ENCODE data around the gene MIS18A.
"Not testable (repeated sequence)": the region's sequence is repeated elsewhere in the genome, so short reads cannot be mapped to it uniquely, and the experiment has no call there.

Gene MIS18A

GRCh38 chr21:32303385-32303784 lies 24.5 kb upstream of the MIS18A start:
- FAIRE-seq: no peak

DNA sequence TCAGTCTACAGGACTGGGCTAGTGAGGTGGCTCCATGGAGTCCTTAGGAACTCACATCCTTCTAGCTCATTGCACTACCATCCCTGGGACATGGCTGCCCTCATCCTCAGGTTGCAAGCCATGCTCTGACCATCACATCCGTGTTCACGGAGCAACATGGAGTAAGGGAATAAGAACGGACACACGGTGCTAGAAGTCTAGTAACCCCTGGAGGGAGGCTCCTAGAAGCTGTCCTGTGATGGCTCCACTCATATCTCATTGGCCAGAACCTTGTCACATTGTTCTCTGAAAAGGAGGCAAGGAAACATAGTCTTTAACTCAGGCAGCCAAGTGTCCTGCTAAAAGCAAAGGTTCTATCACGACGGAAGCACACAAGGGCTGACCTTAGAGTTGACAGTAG lies 23.7 kb upstream of the MIS18A start:
- FAIRE-seq: no peak

DNA sequence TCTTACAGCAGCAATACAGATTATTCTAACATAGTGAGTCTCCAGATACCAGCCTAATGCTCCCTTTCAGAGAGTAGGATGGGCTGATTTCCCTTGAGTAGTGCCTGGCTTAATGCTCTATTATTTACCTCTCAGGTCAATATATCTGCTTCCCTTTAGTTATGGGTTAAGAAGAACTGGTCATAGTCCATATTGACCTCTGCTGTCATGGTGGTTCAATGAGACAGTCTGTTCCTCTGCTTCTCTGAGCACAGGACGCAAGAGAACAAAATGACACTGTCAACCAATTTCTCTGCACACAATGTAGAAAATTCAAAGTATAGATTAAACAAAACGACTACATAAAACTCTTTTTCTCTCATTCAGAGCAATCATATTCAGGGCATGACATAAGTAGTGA lies 22.7 kb upstream of the MIS18A start:
- FAIRE-seq: no peak

DNA sequence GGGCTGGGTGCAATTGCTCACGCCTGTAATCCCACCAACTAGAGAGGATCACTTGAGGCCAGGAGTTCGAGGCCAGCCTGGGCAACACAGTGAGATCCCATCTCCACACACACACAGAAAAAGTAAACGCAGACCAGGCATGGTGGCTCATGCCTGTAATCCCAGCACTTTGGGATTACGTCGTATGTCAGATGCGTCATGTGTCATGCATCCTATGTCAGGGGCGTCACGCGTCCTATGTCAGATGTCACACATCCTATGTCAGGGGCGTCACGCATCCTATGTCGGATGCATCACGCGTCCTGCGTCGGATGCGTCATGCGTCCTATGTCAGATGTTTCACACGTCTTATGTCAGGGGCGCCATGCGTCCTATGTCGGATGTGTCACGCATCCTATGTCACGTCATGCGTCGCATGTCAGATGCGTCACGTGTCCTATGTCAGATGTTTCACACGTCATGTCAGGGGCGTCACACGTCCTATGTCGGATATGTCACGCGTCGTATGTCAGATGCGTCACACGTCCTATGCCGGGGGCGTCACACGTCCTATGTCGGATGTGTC lies 21.4 kb upstream of the MIS18A start:
- no peak for FAIRE-seq

- FAIRE-seq: no peak
These were observed 20.8 kb upstream of the MIS18A start for GRCh38 chr21:32299695-32300094.

DNA sequence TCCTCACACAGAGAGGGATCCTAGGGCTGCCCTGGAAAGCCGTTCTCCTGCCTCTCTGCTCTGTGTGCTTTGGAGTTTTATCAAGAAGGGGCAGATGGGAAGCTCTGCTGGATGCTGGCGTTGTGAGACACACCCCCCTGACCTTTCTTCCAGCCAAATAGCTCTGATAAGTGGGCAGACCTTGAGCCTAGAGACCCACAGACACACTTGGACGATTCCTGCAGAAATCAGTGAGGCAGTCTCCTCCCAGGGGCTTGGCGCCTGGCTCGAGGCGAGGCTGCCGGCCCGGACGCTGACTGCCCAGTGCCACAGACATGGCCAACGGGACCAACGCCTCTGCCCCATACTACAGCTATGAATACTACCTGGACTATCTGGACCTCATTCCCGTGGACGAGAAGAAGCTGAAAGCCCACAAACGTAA lies 19.8 kb upstream of the MIS18A start, which contains the start of gene MRAP:
Gene MRAP, plus strand, starts transcription at position 198 of the 424 bp plus-strand sequence. Its CDS starts 117 bp downstream, at position 315.
- FAIRE-seq: no peak

- no peak for FAIRE-seq
These were observed 19.3 kb upstream of the MIS18A start for GRCh38 chr21:32298148-32298559.

DNA sequence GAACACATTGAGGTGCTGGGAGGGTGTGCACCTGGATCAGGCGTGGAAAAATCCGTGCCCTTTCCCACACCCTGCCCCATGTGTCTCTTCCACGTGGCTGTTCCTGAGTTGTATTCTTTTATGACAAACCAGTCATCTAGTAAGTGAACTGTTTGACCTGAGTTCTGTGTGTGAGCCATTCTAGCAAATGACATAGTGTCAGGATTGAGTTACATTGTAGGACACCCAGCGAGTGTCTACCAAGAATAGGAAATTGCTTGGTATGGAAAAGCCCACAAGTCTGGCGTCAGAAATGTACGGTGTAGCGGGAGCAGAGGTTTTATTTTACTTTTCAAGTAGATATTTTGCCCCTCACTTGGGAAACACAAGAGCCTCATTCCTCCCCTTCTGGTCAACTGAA lies 18.6 kb upstream of the MIS18A start:
- FAIRE-seq: no peak

GRCh38 chr21:32285476-32285875 lies 6.6 kb upstream of the MIS18A start:
- FAIRE-seq: no peak

- FAIRE-seq: no peak
These were observed 4.1 kb upstream of the MIS18A start for GRCh38 chr21:32282992-32283391.

- no peak for FAIRE-seq
These were observed 2.7 kb upstream of the MIS18A start for GRCh38 chr21:32281531-32281930.

DNA sequence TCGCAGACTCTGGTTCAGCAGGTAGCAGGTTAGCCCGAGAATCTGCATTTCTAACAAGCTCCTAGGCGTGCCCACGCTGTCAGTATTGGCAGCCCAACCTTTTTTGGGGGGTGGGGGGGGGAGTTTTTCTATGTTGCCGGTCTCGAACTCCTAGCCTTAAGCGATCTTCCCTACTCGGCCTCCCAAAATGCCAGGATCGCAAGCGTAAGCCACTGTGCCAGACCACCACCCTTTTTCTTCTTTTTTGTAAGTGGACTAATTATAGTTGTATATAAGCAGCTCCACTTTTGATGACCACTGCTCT lies 480 bp upstream of the MIS18A start:
- FAIRE-seq: no peak

DNA sequence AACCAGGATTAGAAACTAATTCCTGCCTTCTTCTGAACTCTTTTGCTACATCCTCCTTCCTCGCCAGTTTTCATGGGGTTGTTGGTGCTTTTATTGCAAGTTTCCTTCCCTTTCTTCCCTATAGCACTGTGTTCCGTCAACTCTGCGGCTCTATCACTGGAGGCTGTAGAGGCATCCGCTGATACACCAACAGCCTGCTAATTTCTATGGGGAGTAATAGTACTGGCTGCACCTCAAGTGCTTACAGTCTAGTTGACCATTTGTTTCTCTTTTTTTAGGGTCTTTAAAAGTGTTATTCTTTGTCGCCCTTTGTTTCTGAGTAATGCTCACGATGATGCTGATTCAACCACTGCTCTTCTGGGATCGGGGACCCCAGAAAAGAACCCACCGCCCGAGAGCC lies 746 bp downstream of the MIS18A start:
- FAIRE-seq: no peak

DNA sequence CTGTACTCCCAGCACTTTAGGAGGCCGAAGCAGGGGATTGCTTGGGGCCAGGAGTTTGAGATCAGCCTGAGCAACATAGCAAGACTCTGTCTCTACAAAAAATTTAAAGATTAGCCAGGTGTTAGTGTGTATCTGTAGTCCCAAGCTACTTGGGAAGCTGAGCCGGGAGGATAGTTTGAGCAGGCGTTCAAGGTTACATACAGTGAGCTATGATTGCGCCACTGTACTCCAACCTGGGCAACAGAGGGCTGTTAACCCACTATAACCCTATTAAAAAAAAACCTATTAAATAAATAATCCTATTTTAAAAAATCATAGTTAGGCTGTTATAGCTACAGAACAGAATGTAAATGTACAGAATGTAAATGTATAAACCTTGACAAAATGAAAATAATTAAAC lies 2.2 kb downstream of the MIS18A start:
- FAIRE-seq: no peak

DNA sequence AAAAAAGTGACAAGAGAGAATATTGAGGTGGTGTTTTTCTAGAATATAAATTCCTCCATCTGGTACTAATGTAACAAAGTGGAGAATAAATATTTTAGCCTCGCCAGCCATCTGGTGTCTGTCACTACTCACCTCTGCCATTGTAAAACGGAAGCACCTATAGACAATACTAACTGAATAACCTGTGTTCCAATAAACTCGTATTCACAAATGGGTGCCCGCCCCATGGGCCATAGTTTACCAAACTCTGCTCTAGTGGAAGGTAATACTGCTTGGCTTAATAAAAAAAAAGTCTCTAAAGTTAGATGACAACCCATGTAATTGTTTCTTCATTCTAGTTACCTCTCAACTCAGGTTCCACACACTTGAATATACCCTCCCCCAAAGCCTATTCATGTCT lies 8.1 kb downstream of the MIS18A start:
- FAIRE-seq: no peak

DNA sequence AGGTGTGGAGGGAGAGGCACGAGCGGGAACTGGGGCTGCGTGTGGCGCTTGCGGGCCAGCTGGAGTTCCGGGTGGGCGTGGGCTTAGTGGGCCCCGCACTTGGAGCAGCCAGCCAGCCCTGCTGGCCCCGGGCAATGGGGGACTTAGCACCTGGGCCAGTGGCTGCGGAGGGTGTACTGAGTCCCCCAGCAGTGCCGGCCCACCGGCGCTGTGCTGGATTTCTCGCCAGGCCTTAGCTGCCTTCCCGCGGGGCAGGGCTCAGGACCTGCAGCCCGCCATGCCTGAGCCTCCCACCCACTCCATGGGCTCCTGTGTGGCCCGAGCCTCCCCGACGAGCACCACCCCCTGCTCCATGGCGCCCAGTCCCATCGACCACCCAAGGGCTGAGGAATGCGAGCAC lies 13.5 kb downstream of the MIS18A start:
- not testable (repeated sequence) for FAIRE-seq

GRCh38 chr21:32261929-32262328 lies 16.9 kb downstream of the MIS18A start:
- no peak for FAIRE-seq

DNA sequence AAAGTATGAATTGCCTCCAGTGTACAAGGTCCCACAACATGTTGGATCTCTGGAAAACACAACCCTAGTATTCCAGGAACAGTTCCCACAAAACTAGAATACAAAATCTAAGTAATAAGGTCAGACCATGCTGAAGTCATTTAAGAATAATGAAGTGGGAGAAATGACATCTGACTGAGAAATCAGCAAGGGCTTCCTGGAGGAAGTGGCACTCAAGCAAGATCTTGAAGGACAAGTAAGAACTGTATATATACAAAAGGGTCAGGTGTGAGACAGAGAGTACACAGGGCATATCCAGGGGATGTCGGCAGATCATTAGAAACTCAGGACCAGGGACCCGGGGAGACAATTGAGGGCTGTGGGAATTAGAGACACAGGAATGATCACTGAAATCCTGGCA lies 18.7 kb downstream of the MIS18A start:
- no peak for FAIRE-seq

DNA sequence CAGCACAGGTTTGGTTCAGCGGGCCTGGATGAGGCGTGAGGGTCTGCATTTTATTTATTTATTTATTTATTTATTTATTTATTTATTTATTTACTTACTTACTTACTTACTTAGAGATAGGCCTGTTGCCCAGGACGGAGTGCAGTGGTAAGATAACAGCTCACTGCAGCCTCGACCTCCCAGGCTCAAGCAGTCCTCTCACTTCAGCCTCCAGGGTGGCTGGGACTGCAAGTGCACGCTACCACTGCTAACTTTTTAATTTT lies 20.1 kb downstream of the MIS18A start:
- FAIRE-seq: not testable (repeated sequence)

DNA sequence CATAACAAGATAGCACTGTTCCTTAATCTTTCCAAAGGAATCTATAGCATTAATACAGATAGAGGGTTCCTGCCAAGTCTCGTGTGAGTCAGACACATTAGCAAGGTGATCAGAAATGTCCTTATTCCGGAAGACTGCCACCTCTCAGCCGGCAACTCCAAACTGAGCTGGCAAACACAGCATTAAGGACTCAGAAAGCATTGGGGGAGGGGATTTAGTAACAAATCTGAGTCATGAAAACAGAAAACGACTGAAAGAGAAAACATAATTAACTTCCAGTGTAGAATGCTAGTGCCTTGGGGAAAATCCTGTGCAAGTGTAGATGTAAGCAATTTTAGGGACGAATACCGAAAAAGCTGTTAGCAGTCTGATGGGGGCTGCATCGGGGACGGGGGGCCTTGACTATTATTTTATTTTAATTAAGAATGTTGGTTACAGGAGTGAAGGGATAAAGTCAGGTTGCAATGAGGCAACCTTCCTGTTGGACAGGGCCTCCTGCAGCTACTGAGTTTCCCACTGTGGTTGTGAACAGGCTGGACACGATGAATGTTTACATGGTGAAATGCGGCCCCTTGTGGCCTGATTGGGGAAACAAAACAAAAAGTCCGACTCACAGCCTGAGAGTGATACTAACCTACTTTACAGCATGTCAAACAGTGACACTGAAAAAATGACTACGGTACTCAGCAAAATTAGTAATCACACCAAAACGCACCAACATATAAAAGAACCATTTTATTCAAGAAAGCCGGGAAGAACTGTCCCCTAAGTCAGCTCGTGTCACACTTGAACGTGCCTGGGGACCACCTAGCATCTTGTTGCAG lies 20.7 kb downstream of the MIS18A start:
- peak; percentile 98 for FAIRE-seq

DNA sequence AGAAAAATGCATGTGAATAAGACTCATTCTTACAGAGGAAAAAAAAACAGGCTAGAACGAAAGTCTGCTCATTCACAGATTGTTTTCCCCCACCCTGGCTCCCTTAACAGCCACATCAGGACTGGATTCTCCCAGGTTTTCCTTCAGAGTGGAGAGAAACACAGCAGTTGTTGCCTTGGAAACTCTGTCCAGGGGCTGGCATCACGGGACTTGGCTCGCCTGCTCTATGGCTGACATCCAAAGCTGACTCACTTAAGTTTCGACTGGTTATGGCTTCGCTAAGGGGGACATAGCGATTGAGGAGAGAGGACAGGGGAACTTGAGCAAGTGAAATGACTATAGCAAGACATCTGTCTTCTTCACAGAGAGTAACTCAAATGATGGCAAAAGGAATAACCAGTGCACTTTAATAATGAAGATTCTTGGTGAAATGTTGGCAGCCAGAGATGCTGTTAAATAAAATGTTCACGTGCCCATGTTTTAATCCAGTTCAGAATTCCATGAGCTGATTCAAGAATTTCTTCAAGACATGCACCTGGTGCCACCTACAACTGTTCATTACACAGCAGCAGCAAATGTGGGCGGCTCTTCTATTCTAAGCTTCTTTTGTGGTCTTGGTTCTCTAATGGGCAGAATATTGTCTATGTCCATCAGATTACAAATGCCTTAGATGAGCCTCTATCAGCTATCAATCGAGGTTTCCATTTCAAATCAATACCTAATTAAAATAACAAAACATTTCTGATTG lies 21.8 kb downstream of the MIS18A start:
- FAIRE-seq: peak; percentile 92

- no peak for FAIRE-seq
These were observed 22.6 kb downstream of the MIS18A start for GRCh38 chr21:32256251-32256650.

DNA sequence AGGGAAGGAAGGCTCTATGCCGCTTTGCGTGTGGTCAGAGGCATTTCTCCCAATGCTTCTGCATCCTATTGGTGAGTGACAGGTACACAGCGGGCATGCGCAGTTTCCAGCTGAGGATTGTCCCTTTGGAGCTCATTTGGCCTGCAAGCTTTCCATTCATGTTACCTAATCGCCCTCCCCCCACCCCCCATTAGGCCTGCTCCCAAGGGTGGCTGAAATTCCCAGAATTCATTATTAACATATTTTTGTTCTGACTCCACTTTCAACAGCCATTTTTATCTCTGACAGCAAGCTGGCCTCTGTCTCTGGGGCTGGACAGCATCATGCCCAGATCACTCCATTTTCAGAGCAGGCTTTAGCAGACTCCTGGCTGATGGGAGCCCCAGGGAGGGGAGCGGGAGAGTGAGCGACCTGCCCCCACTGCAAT lies 25.6 kb downstream of the MIS18A start:
- FAIRE-seq: no peak

GRCh38 chr21:32252136-32252535 lies 26.7 kb downstream of the MIS18A start:
- no peak for FAIRE-seq

Data from islet of Langerhans (tissue), 1 donor.